Right lung (tissue), 5 donors: ENCODE data around the gene RRBP1. TPM values are rescaled to one million over a fixed set of nuclear protein-coding genes. Genes with fewer than 3 reads are reported as not detected.

ENCODE experiments used
- DNase-seq, 2 donors: peaks; one replicate each; pipeline ENCODE4 v3.0.0-alpha.2; 2013
- polyA plus RNA-seq, 5 donors: library from polyadenylated mRNA; unstranded; fragments of 120-200 nt; gene quantifications; one replicate each; pipeline versions ENCODE4 v1.2.1 to v1.2.3, GENCODE V29; 2013; ENCODE audit warnings: inconsistent platforms in 1 of 5, low replicate concordance in 1 of 5; ENCODE audit not compliant: insufficient read length in 5 of 5, insufficient read depth in 1 of 5

Gene RRBP1
- polyA plus RNA-seq, 5 donors = 88.2 to 155 (median 111) TPM

- DNase-seq = no peak
These were observed 31.5 kb downstream of the RRBP1 start for GRCh38 chr20:17650301-17651128.

- no peak for DNase-seq
These were observed 33.0 kb downstream of the RRBP1 start for GRCh38 chr20:17648791-17649730.

- no peak for DNase-seq
These were observed 33.8 kb downstream of the RRBP1 start for GRCh38 chr20:17648315-17648646.

- no peak for DNase-seq
These were observed 34.4 kb downstream of the RRBP1 start for GRCh38 chr20:17647391-17648314.

GRCh38 chr20:17646961-17647301, 35.1 kb downstream of the RRBP1 start:
- no peak for DNase-seq

GRCh38 chr20:17646209-17646960, 35.7 kb downstream of the RRBP1 start:
- no peak for DNase-seq

GRCh38 chr20:17645546-17646208, 36.4 kb downstream of the RRBP1 start:
- no peak for DNase-seq

- no peak for DNase-seq
These were observed 37.0 kb downstream of the RRBP1 start for GRCh38 chr20:17645010-17645409.

GRCh38 chr20:17644451-17644850, 37.6 kb downstream of the RRBP1 start:
- DNase-seq = no peak

GRCh38 chr20:17643531-17644188, 38.4 kb downstream of the RRBP1 start:
- no peak for DNase-seq

- DNase-seq = no peak
These were observed 39.4 kb downstream of the RRBP1 start for GRCh38 chr20:17642404-17643269.

- no peak for DNase-seq
These were observed 40.0 kb downstream of the RRBP1 start for GRCh38 chr20:17641993-17642392.

- DNase-seq = no peak
These were observed 40.5 kb downstream of the RRBP1 start for GRCh38 chr20:17641520-17641964.

- DNase-seq = no peak
These were observed 41.1 kb downstream of the RRBP1 start for GRCh38 chr20:17640875-17641378.

GRCh38 chr20:17640146-17640874, 41.7 kb downstream of the RRBP1 start:
- no peak for DNase-seq

- DNase-seq = no peak
These were observed 43.1 kb downstream of the RRBP1 start for GRCh38 chr20:17638835-17639407.

GRCh38 chr20:17637985-17638640, 43.9 kb downstream of the RRBP1 start:
- no peak for DNase-seq
